Astrocyte (in vitro differentiated cells and primary cell): Measurements from ENCODE around the gene SPON1. TPM values are rescaled to one million over a fixed set of nuclear protein-coding genes. Genes with fewer than 3 reads are reported as not detected.

Source experiments
- DNase-seq: peaks from one replicate; pipeline ENCODE4 v3.0.0-alpha.2; 2010; ENCODE audit warnings: low read depth
- FAIRE-seq: peaks from 2 replicates; lab custom pipeline; 2011; peaks lifted over from hg19 to GRCh38; lab: Jason Lieb, UNC
- H2AFZ ChIP-seq: 2 replicates; pipeline ENCODE4 v1.6.0; 2012; ENCODE audit warnings: low read depth, low read length, inconsistent platforms
- H3K27ac ChIP-seq: 2 replicates; pipeline ENCODE4 v1.5.1; 2011; ENCODE audit warnings: low read depth, low read length, inconsistent platforms
- H3K27me3 ChIP-seq: 2 replicates; pipeline ENCODE4 v1.6.0; 2011; ENCODE audit warnings: low read length, inconsistent platforms; ENCODE audit not compliant: insufficient read depth
- H3K36me3 ChIP-seq: 2 replicates; pipeline ENCODE4 v1.5.1; 2011; ENCODE audit warnings: low read length, inconsistent platforms; ENCODE audit not compliant: insufficient read depth
- H3K4me1 ChIP-seq: 2 replicates; pipeline ENCODE4 v1.5.1; 2011; ENCODE audit warnings: low read length, inconsistent platforms; ENCODE audit not compliant: insufficient read depth
- H3K4me2 ChIP-seq: 2 replicates; pipeline ENCODE4 v1.6.0; 2012; ENCODE audit warnings: low read length, inconsistent platforms
- H3K4me3 ChIP-seq: 2 replicates; pipeline ENCODE4 v1.5.1; 2011; ENCODE audit warnings: low read depth, mild to moderate bottlenecking, low read length, inconsistent platforms; ENCODE audit not compliant: insufficient read depth
- H3K79me2 ChIP-seq: 2 replicates; pipeline ENCODE4 v1.6.0; 2012; ENCODE audit warnings: mild to moderate bottlenecking, low read length, inconsistent platforms; ENCODE audit not compliant: insufficient read depth
- H3K9ac ChIP-seq: 2 replicates; pipeline ENCODE4 v1.6.0; 2012; ENCODE audit warnings: mild to moderate bottlenecking, low read length, inconsistent platforms
- H3K9me3 ChIP-seq: 2 replicates; pipeline ENCODE4 v1.5.1; 2012; ENCODE audit warnings: low read depth, mild to moderate bottlenecking, low read length, inconsistent platforms; ENCODE audit not compliant: insufficient read depth
- H4K20me1 ChIP-seq: 2 replicates; pipeline ENCODE4 v1.6.0; 2012; ENCODE audit warnings: low read length, inconsistent platforms; ENCODE audit not compliant: insufficient read depth
- H3K27ac Mint-ChIP-seq: one replicate; pipeline ENCODE4 v1.8.0; 2021; ENCODE audit warnings: mild to moderate bottlenecking, mixed read lengths; ENCODE audit not compliant: unreplicated experiment
- H3K27me3 Mint-ChIP-seq: one replicate; pipeline ENCODE4 v1.8.0; 2021; ENCODE audit warnings: low read depth, mixed read lengths; ENCODE audit not compliant: unreplicated experiment
- H3K36me3 Mint-ChIP-seq: one replicate; pipeline ENCODE4 v1.8.0; 2021; ENCODE audit warnings: low read depth, mixed read lengths; ENCODE audit not compliant: unreplicated experiment
- H3K4me1 Mint-ChIP-seq: one replicate; pipeline ENCODE4 v1.8.0; 2021; ENCODE audit warnings: low read depth, mixed read lengths; ENCODE audit not compliant: unreplicated experiment
- H3K4me3 Mint-ChIP-seq: one replicate; pipeline ENCODE4 v1.8.0; 2021; ENCODE audit warnings: mild to moderate bottlenecking, moderate library complexity, mixed read lengths; ENCODE audit not compliant: unreplicated experiment
- H3K9me3 Mint-ChIP-seq: one replicate; pipeline ENCODE4 v1.8.0; 2021; ENCODE audit warnings: mild to moderate bottlenecking, mixed read lengths; ENCODE audit not compliant: unreplicated experiment
- CTCF ChIP-seq: IDR thresholded peaks from 2 replicates; pipeline ENCODE4 v1.5.1; 2011; ENCODE audit warnings: low read depth, mild to moderate bottlenecking, inconsistent platforms, low read length, moderate library complexity; ENCODE audit not compliant: insufficient read depth
- EZH2 ChIP-seq: IDR thresholded peaks from 2 replicates; pipeline ENCODE4 v1.6.1; 2012; ENCODE audit warnings: mild to moderate bottlenecking, low read length, inconsistent platforms; ENCODE audit not compliant: insufficient read depth
- total RNA-seq: library from RNA; stranded (reverse); gene quantifications from 2 replicates; pipeline ENCODE4 v1.2.1, GENCODE V29; 2021

SPON1 gene
- total RNA-seq, 1 donor from 2014 or later = 2.0 TPM

DNA sequence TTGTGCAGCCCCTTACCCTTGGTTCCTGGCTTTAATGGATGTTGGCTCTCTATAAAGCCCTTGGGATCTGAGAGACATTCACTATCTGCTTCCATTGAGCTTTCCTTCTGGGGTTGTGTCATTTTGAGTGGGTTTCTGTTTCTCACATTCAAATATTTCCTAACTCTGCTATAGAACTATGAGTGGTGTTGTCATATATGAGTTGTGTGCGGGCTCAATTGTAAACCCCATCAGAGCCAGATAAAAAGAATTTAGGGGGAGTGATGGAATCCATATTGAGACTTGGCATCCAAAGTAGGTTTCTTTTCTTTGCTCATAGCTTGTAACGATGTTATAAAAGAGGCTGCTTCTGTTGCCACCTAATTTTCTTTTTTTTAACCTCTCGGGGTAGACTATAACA is 41.8 kb upstream of the SPON1 start:
- no peak for DNase-seq
- H4K20me1 ChIP-seq = no peaks in the 10 kb centered on the region
- Mint-ChIP-seq H3K27ac (no peak overlapping the region), H3K36me3 (no peaks in the 10 kb centered on the region), H3K4me3 (no peak overlapping the region), H3K27me3 (peaks cover 11% of the 10 kb centered on the region), H3K4me1 (peaks cover 4% of the 10 kb centered on the region), H3K9me3 (peaks cover 5% of the 10 kb centered on the region)
- H3K9ac ChIP-seq = no peak overlapping the region
- no peaks in the 10 kb centered on the region for H3K36me3 ChIP-seq
- no peak overlapping the region for H3K4me2 ChIP-seq
- H3K27me3 ChIP-seq = peaks cover 3% of the 10 kb centered on the region
- H3K79me2 ChIP-seq = no peaks in the 10 kb centered on the region
- TF ChIP-seq CTCF (no peak), EZH2 (no peak)
- H3K4me1 ChIP-seq = no peaks in the 10 kb centered on the region
- FAIRE-seq = no peak
- H3K4me3 ChIP-seq = no peak overlapping the region
- no peak overlapping the region for H3K27ac ChIP-seq
- H3K9me3 ChIP-seq = no peaks in the 10 kb centered on the region
- no peak overlapping the region for H2AFZ ChIP-seq

DNA sequence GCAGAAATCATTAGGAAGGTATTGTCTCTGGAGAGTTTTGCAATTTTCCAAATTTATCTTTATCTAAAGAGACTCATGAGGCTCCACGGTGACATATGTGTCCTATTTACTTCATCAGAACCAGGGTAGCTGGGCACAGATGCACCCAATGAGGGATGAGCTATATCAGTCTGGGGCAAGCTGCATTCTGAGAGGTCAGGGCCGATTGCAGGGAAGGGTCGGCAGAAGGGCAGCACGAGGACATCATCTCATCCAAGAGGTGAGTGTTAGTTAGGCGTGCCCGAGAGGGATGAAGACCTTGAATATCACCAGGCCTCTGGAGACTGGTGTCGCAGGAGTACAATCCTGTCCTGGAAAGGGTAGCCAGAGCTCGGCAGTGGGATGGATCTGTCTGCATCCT is 41.0 kb upstream of the SPON1 start:
- FAIRE-seq = no peak
- TF ChIP-seq CTCF (no peak), EZH2 (no peak)
- peaks cover 3% of the 10 kb centered on the region for H3K27me3 ChIP-seq

GRCh38 chr11:13923182-13923581 is 39.3 kb upstream of the SPON1 start:
- Histone ChIP-seq H3K4me3 (no peak overlapping the region), H3K36me3 (no peaks in the 10 kb centered on the region), H3K4me2 (no peak overlapping the region), H3K9ac (no peak overlapping the region), H3K27ac (no peak overlapping the region), H4K20me1 (no peaks in the 10 kb centered on the region), H2AFZ (no peak overlapping the region), H3K4me1 (no peaks in the 10 kb centered on the region), H3K27me3 (peaks cover 3% of the 10 kb centered on the region), H3K9me3 (no peaks in the 10 kb centered on the region), H3K79me2 (no peaks in the 10 kb centered on the region)
- Mint-ChIP-seq H3K27ac (no peak overlapping the region), H3K4me1 (peaks cover 4% of the 10 kb centered on the region), H3K9me3 (peaks cover 2% of the 10 kb centered on the region), H3K27me3 (peaks cover 11% of the 10 kb centered on the region), H3K36me3 (no peaks in the 10 kb centered on the region), H3K4me3 (no peak overlapping the region)
- DNase-seq (no peak), FAIRE-seq (no peak)
- TF ChIP-seq EZH2 = no peak
- TF ChIP-seq CTCF = no peak

More for the DNA sequence above, 41.0 kb upstream of the SPON1 start:
- Histone ChIP-seq H3K9me3 (no peaks in the 10 kb centered on the region), H3K4me3 (no peak overlapping the region), H3K4me1 (no peaks in the 10 kb centered on the region), H3K27ac (no peak overlapping the region), H2AFZ (no peak overlapping the region), H3K79me2 (no peaks in the 10 kb centered on the region), H3K36me3 (no peaks in the 10 kb centered on the region), H3K4me2 (no peak overlapping the region), H3K9ac (no peak overlapping the region), H4K20me1 (no peaks in the 10 kb centered on the region)
- H3K36me3 Mint-ChIP-seq = no peaks in the 10 kb centered on the region
- no peak overlapping the region for H3K27ac Mint-ChIP-seq
- DNase-seq = no peak
- no peak overlapping the region for H3K4me3 Mint-ChIP-seq
- H3K27me3 Mint-ChIP-seq = peaks cover 11% of the 10 kb centered on the region
- H3K9me3 Mint-ChIP-seq = peaks cover 4% of the 10 kb centered on the region
- peaks cover 4% of the 10 kb centered on the region for H3K4me1 Mint-ChIP-seq
